Stomach (tissue), 4 donors: Measurements from ENCODE around the gene PDE8B.

ENCODE experiments used
- CTCF ChIP-seq, 7 experiments: fragments of 450-650 bp in 4 of 7; fragments of 200-600 bp in 3 of 7; sonication (generic) in 3 of 7; IDR thresholded peaks; one replicate each; pipeline ENCODE4 v1.5.1; 2016 to 2019; ENCODE audit warnings: antibody characterized with exemption in 7 of 7, control low read depth in 2 of 7, mild to moderate bottlenecking in 1 of 7
- EP300 ChIP-seq: sonication (generic); formaldehyde crosslinking; IDR thresholded peaks from one replicate; pipeline ENCODE4 v1.6.1; 2017; ENCODE audit warnings: antibody characterized with exemption
- POLR2A ChIP-seq, 4 donors: fragments of 450-650 bp; IDR thresholded peaks; one replicate each; pipeline ENCODE4 v1.6.1; 2016; ENCODE audit warnings: antibody characterized with exemption in 4 of 4, control low read depth in 2 of 4, mild to moderate bottlenecking in 1 of 4, moderate library complexity in 1 of 4
- POLR2AphosphoS5 ChIP-seq, 3 donors: sonication (generic); formaldehyde crosslinking; IDR thresholded peaks; one replicate each; pipeline ENCODE4 v1.6.1; 2016; ENCODE audit warnings: antibody characterized with exemption in 3 of 3

GRCh38 chr5:77211691-77212047, 1.2 kb downstream of the PDE8B start:
- TF ChIP-seq POLR2AphosphoS5 (IDR thresholded peaks at IDR 0.05) (no peak), CTCF (IDR thresholded peaks at IDR 0.05) (no peak), EP300 (no peak), POLR2A (IDR thresholded peaks at IDR 0.05) (no peak)
